ENCODE results near the gene LYRM2. TPM values are rescaled to one million over a fixed set of nuclear protein-coding genes. Genes with fewer than 3 reads are reported as not detected.
"Not testable (repeated sequence)": the region's sequence is repeated elsewhere in the genome, so short reads cannot be mapped to it uniquely, and the experiment has no call there.

Gene LYRM2
- total and polyA plus RNA-seq, 9 donors, result 18.6 to 28.2 (median 26.5) TPM

DNA sequence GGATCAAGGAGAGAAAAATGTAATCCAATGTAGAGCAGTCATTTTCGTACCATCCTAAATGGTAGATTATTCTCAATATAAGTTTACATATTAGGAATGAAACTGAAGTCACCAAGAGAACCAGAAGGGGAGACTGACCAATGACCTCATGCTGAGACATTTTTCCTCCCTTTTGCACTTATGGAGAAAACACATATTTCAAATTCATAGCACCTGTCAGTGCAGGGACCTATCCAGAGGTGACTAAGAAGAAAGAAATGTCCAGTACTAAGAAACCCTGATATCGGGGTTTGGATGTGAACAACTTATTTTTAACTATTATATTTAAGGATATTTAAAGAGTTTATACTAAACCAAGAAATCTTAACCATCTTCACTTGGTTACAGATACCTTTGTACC, 16.6 kb upstream of the LYRM2 start:
- Histone ChIP-seq H3K4me3 (ENCODE audit: low read length) (no peak overlapping the region), H3K27ac (ENCODE audit: low read length) (no peak overlapping the region), H3K27me3 (ENCODE audit: control insufficient read depth, insufficient read depth, low read length) (no peaks in the 10 kb centered on the region), H3K9me3 (replicated peaks; ENCODE audit: control insufficient read depth, low read depth, low read length) (no peaks in the 10 kb centered on the region), H3K4me1 (ENCODE audit: control insufficient read depth, insufficient read depth, low read length) (no peaks in the 10 kb centered on the region), H3K36me3 (ENCODE audit: control insufficient read depth, insufficient read depth, low read length) (peaks cover 61% of the 10 kb centered on the region)
- no peak for DNase-seq
- WGBS (ENCODE audit: insufficient coverage), result no CpG with 5 or more reads among the region's 2 CpGs

DNA sequence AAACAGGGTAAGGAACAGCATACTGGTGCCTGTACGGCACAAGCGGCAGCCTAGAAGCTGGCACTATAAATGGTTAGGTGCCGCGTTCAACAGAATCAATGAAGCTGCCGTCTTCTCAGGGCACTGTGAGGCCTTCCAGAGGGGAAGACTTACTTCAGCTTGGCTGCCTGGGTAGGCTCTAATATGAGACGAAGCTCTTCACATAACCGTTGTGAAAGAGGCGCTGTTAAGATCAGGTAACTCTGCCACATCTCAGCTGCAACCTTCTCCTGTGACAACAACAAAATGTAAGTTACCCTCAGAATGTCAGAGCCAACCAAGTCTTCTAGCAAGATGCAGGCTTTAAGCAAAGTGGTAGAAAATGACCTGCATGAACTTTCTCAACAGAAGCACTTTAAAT, 12.0 kb upstream of the LYRM2 start:
- DNase-seq, result no peak
- Histone ChIP-seq H3K27me3 (ENCODE audit: control insufficient read depth, insufficient read depth, low read length) (no peaks in the 10 kb centered on the region), H3K9me3 (replicated peaks; ENCODE audit: control insufficient read depth, low read depth, low read length) (no peaks in the 10 kb centered on the region), H3K4me1 (ENCODE audit: control insufficient read depth, insufficient read depth, low read length) (no peaks in the 10 kb centered on the region), H3K27ac (ENCODE audit: low read length) (no peak overlapping the region), H3K36me3 (ENCODE audit: control insufficient read depth, insufficient read depth, low read length) (peaks cover 61% of the 10 kb centered on the region), H3K4me3 (ENCODE audit: low read length) (no peak overlapping the region)
- WGBS (ENCODE audit: insufficient coverage), result 83% methylated on average over 8 of the region's 8 CpGs

DNA sequence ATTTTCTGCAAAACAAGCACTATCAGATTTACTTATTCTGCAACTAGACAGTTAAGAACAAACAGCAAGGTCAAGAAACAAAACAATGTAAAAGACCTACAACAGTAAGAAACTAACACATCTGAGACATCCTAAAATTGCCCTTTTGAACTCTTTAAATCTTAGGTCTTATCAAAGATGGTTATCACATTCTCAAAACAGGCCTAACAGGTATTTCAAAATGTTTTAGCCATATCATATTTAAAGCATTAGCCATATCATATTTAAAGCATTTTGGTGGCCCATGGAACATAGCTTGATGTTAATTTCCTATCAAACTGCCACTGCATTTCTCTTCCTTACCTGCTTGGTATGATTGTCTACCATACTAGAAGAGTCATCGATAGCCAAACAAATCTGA, 11.1 kb upstream of the LYRM2 start:
- Histone ChIP-seq H3K4me1 (ENCODE audit: control insufficient read depth, insufficient read depth, low read length) (no peaks in the 10 kb centered on the region), H3K27me3 (ENCODE audit: control insufficient read depth, insufficient read depth, low read length) (no peaks in the 10 kb centered on the region), H3K4me3 (ENCODE audit: low read length) (no peak overlapping the region), H3K27ac (ENCODE audit: low read length) (no peak overlapping the region), H3K9me3 (replicated peaks; ENCODE audit: control insufficient read depth, low read depth, low read length) (no peaks in the 10 kb centered on the region), H3K36me3 (ENCODE audit: control insufficient read depth, insufficient read depth, low read length) (peaks cover 57% of the 10 kb centered on the region)
- no peak for DNase-seq
- WGBS (ENCODE audit: insufficient coverage), result 100% methylated on average over 1 of the region's 1 CpG

DNA sequence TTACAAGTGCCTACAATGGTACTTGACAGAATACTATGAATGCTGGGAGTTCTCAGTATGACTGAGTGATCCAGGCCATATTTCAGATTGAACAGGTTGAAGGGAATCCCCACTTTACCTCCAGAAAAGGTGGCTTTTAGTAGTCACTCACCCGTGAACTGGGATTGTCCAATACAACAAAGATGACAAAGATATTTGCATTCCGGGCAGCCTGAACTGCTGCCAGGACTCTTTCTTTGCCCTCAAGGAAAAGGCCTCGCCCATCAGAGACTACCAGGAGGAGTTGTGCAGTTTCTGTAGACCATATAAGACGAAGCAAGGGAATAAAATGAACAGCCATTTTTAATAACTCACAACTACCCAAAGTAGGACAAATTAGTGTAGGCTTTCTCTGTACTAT, 6.3 kb upstream of the LYRM2 start:
- DNase-seq, result no peak
- Histone ChIP-seq H3K27ac (ENCODE audit: low read length) (no peak overlapping the region), H3K27me3 (ENCODE audit: control insufficient read depth, insufficient read depth, low read length) (no peaks in the 10 kb centered on the region), H3K36me3 (ENCODE audit: control insufficient read depth, insufficient read depth, low read length) (peaks cover 52% of the 10 kb centered on the region), H3K9me3 (replicated peaks; ENCODE audit: control insufficient read depth, low read depth, low read length) (no peaks in the 10 kb centered on the region), H3K4me1 (ENCODE audit: control insufficient read depth, insufficient read depth, low read length) (no peaks in the 10 kb centered on the region), H3K4me3 (ENCODE audit: low read length) (no peak overlapping the region)
- 71% methylated on average over 2 of the region's 4 CpGs for WGBS (ENCODE audit: insufficient coverage)

DNA sequence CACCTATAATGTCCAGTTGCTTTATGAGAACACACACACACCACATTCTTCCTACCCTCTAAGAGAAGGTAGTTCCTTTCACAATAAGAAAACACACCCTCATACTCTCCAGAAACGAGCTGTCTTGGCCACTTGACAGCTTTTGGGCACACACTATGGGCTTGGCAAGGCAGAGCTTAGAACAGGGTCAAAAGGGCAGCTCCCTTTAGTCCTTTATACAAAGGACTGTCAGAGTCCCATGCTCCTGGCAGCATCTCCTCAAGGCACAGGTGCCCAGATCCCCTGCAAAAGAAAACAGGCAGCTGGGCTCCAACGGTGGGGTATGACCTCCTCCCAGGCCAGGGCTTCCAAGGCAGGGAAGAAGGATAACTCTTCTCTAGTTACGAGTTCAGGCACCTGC, 4.9 kb upstream of the LYRM2 start:
- Histone ChIP-seq H3K4me3 (ENCODE audit: low read length) (no peak overlapping the region), H3K9me3 (replicated peaks; ENCODE audit: control insufficient read depth, low read depth, low read length) (no peaks in the 10 kb centered on the region), H3K36me3 (ENCODE audit: control insufficient read depth, insufficient read depth, low read length) (peaks cover 45% of the 10 kb centered on the region), H3K4me1 (ENCODE audit: control insufficient read depth, insufficient read depth, low read length) (peaks cover 5% of the 10 kb centered on the region), H3K27me3 (ENCODE audit: control insufficient read depth, insufficient read depth, low read length) (no peaks in the 10 kb centered on the region), H3K27ac (ENCODE audit: low read length) (no peak overlapping the region)
- DNase-seq, result no peak
- WGBS (ENCODE audit: insufficient coverage), result 58% methylated on average over 2 of the region's 3 CpGs

DNA sequence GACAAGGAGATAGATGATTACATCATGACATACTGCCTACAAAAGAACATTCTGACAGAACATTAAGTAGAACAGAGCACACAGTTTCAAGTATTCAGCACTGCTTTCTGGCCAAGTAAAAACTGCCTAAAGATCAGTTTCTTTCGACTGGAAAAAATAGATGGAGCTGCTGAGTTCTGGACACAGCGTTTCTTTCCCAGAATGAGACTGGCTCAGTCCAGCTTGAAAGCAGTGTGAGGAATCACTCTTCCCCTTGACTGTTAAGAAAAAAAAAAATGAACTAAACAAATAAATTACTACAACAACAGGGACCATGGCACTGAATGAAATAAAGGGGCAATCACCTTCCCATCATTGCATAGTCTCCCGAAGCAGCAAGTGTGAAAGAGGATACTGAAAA, 4.4 kb upstream of the LYRM2 start:
- no peak overlapping the region for H3K27ac ChIP-seq (ENCODE audit: low read length)
- WGBS (ENCODE audit: insufficient coverage), result 57% methylated on average over 1 of the region's 3 CpGs

DNA sequence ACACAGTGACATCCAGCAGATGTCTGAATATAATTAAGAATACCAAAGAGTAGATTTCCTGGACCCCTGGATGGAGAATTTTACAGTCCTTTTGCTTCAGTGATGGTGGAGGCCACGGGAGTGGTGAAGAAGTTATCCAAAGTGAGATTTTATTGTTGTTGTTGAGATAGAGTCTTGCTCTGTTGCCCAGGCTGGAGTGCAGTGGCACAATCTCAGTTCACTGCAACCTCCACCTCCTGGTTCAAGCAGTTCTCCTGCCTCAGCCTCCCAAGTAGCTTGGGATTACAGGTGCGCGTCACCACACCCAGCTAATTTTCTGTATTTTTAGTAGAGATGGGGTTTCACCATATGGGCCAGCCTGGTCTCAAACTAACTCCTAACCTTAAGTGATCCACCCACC, 3.0 kb upstream of the LYRM2 start:
- not testable (repeated sequence) for H3K27ac ChIP-seq (ENCODE audit: low read length); H3K4me1 ChIP-seq (ENCODE audit: control insufficient read depth, insufficient read depth, low read length); H3K9me3 ChIP-seq (replicated peaks; ENCODE audit: control insufficient read depth, low read depth, low read length); DNase-seq; H3K27me3 ChIP-seq (ENCODE audit: control insufficient read depth, insufficient read depth, low read length); H3K4me3 ChIP-seq (ENCODE audit: low read length)
- H3K36me3 ChIP-seq (ENCODE audit: control insufficient read depth, insufficient read depth, low read length), result peaks cover 28% of the 10 kb centered on the region
- WGBS (ENCODE audit: insufficient coverage), result 100% methylated on average over 1 of the region's 3 CpGs

More for the DNA sequence above, 4.4 kb upstream of the LYRM2 start:
- DNase-seq, result no peak
- no peaks in the 10 kb centered on the region for H3K9me3 ChIP-seq (replicated peaks; ENCODE audit: control insufficient read depth, low read depth, low read length)
- H3K4me3 ChIP-seq (ENCODE audit: low read length), result no peak overlapping the region
- peaks cover 41% of the 10 kb centered on the region for H3K36me3 ChIP-seq (ENCODE audit: control insufficient read depth, insufficient read depth, low read length)
- H3K4me1 ChIP-seq (ENCODE audit: control insufficient read depth, insufficient read depth, low read length), result peaks cover 6% of the 10 kb centered on the region
- H3K27me3 ChIP-seq (ENCODE audit: control insufficient read depth, insufficient read depth, low read length), result no peaks in the 10 kb centered on the region

DNA sequence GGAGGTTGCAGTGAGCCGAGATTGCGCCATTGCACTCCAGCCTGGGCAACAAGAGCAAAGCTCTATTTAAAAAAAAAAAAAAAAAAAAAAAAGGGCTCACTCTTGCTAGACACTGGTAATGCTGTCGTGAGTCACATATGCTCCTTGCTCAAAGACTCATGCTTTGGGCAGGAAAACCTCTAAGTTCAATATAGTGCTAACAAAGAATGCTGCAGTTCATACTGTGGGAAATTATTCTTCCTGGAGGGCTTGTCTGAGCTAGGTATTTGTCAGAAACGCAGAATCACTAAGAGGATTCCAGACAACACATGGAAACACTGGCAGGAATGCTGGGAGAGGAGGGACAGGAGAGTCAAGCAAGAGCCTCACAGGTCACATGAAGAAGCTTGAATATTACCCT, 2.3 kb upstream of the LYRM2 start:
- H3K27ac ChIP-seq (ENCODE audit: low read length), result no peak overlapping the region
- no peak overlapping the region for H3K4me3 ChIP-seq (ENCODE audit: low read length)
- H3K4me1 ChIP-seq (ENCODE audit: control insufficient read depth, insufficient read depth, low read length), result peaks cover 10% of the 10 kb centered on the region
- H3K9me3 ChIP-seq (replicated peaks; ENCODE audit: control insufficient read depth, low read depth, low read length), result no peaks in the 10 kb centered on the region
- DNase-seq, result no peak
- 89% methylated on average over 3 of the region's 4 CpGs for WGBS (ENCODE audit: insufficient coverage)
- H3K27me3 ChIP-seq (ENCODE audit: control insufficient read depth, insufficient read depth, low read length), result no peaks in the 10 kb centered on the region
- H3K36me3 ChIP-seq (ENCODE audit: control insufficient read depth, insufficient read depth, low read length), result peaks cover 29% of the 10 kb centered on the region

DNA sequence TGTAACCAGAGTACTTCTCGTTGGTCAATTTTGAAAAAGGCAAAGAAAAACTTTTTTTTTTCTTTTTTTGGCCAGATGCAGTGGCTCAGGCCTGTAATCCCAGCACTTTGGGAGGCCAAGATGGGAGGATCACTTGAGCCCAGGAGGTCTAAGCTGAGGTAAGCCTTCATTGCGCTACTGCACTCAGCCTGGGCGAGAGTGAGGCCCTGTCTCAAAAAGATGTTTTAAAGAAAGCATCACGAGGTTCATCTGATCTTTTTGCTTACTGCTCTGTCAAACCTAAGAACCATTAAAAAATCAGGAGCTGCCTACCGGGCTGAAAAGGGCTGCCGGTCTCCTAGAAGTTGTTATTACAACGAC, 607 bp downstream of the LYRM2 start:
- peaks cover 10% of the 10 kb centered on the region for H3K4me1 ChIP-seq (ENCODE audit: control insufficient read depth, insufficient read depth, low read length)
- no peaks in the 10 kb centered on the region for H3K27me3 ChIP-seq (ENCODE audit: control insufficient read depth, insufficient read depth, low read length)
- DNase-seq, result no peak
- peak overlapping the region; percentile 90 for H3K27ac ChIP-seq (ENCODE audit: low read length)
- H3K9me3 ChIP-seq (replicated peaks; ENCODE audit: control insufficient read depth, low read depth, low read length), result no peaks in the 10 kb centered on the region
- H3K4me3 ChIP-seq (ENCODE audit: low read length), result peak overlapping the region; percentile 77
- WGBS (ENCODE audit: insufficient coverage), result 0% methylated on average over 4 of the region's 7 CpGs
- peaks cover 14% of the 10 kb centered on the region for H3K36me3 ChIP-seq (ENCODE audit: control insufficient read depth, insufficient read depth, low read length)

DNA sequence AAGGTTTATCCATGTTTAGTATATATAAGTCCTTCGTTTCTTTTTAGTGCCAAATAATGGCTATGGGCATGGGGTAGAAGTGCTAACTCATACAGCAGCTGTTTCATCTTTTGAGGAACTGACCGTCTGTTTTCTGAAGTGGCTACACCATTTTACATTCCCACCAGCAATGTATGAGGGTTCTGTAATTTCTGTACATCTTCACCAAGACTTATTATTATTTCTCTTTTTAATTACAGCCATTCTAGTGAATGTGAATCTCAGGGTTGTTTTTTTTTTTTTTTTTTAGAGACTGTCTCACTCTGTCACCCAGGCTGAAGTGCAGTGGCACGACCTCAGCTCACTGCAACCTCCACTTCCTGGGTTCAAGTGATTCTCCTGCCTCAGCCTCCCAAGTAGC, 2.1 kb downstream of the LYRM2 start:
- H3K9me3 ChIP-seq (replicated peaks; ENCODE audit: control insufficient read depth, low read depth, low read length); H3K27me3 ChIP-seq (ENCODE audit: control insufficient read depth, insufficient read depth, low read length); H3K4me3 ChIP-seq (ENCODE audit: low read length); H3K36me3 ChIP-seq (ENCODE audit: control insufficient read depth, insufficient read depth, low read length); DNase-seq; H3K4me1 ChIP-seq (ENCODE audit: control insufficient read depth, insufficient read depth, low read length); H3K27ac ChIP-seq (ENCODE audit: low read length): not testable (repeated sequence)
- WGBS (ENCODE audit: insufficient coverage), result no CpG with 5 or more reads among the region's 3 CpGs

DNA sequence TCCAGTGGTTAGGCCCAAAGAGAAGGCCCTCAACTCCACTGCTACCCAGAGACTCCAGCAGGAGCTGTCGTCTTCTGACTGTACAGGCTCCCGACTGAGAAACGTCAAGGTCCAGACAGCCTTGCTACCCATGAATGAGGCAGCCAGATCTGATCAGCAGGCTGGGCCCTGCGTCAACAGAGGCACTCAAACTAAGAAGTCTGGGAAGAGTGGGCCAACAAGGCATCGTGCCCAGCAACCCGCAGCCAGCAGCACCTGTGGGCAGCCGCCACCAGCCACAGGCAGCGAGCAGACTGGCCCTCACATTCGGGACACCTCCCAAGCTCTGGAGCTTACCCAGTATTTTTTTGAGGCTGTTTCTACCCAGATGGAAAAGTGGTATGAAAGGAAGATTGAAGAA, 8.1 kb downstream of the LYRM2 start:
- H3K27me3 ChIP-seq (ENCODE audit: control insufficient read depth, insufficient read depth, low read length), result no peaks in the 10 kb centered on the region
- no peaks in the 10 kb centered on the region for H3K9me3 ChIP-seq (replicated peaks; ENCODE audit: control insufficient read depth, low read depth, low read length)
- no peaks in the 10 kb centered on the region for H3K4me1 ChIP-seq (ENCODE audit: control insufficient read depth, insufficient read depth, low read length)
- no peak overlapping the region for H3K27ac ChIP-seq (ENCODE audit: low read length)
- H3K36me3 ChIP-seq (ENCODE audit: control insufficient read depth, insufficient read depth, low read length), result peaks cover 10% of the 10 kb centered on the region
- DNase-seq, result no peak
- 86% methylated on average over 8 of the region's 9 CpGs for WGBS (ENCODE audit: insufficient coverage)
- H3K4me3 ChIP-seq (ENCODE audit: low read length), result no peak overlapping the region
